ENCODE data around the gene UPK1A. TPM values are rescaled to one million over a fixed set of nuclear protein-coding genes. Genes with fewer than 3 reads are reported as not detected.

The UPK1A gene
- total and polyA plus RNA-seq, 2 of the 8 experiments (the other 6 are each of a cell fraction or from before 2014, with no cell fraction given), result 0.56 to 9.9 TPM

GRCh38 chr19:35675589-35676140 is 9.3 kb downstream of the UPK1A start (continued):
- TF ChIP-seq, protein P1, sequence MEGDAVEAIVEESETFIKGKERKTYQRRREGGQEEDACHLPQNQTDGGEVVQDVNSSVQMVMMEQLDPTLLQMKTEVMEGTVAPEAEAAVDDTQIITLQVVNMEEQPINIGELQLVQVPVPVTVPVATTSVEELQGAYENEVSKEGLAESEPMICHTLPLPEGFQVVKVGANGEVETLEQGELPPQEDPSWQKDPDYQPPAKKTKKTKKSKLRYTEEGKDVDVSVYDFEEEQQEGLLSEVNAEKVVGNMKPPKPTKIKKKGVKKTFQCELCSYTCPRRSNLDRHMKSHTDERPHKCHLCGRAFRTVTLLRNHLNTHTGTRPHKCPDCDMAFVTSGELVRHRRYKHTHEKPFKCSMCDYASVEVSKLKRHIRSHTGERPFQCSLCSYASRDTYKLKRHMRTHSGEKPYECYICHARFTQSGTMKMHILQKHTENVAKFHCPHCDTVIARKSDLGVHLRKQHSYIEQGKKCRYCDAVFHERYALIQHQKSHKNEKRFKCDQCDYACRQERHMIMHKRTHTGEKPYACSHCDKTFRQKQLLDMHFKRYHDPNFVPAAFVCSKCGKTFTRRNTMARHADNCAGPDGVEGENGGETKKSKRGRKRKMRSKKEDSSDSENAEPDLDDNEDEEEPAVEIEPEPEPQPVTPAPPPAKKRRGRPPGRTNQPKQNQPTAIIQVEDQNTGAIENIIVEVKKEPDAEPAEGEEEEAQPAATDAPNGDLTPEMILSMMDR (IDR thresholded peaks at IDR 0.05; ENCODE audit: control extremely low read depth in 1 of 3, insufficient read depth in 1 of 3, low read depth in 1 of 3, low read length in 3 of 3), result no peak
- TF ChIP-seq E2F6 (IDR thresholded peaks at IDR 0.05) (no peak), RXRA (IDR thresholded peaks at IDR 0.05; ENCODE audit: insufficient read depth, low read depth, low read length) (no peak), SUZ12 (IDR thresholded peaks at IDR 0.05; ENCODE audit: low read length) (no peak), CTBP2 (IDR thresholded peaks at IDR 0.05; ENCODE audit: borderline replicate concordance, insufficient read depth, insufficient read length, low read length) (no peak), HDAC6 (IDR thresholded peaks at IDR 0.05; ENCODE audit: low read depth, low read length) (no peak)

Data from H1 (cell line).